Loucy (cell line): ENCODE data around the gene CHCHD10.

Experiments
- H2AFZ ChIP-seq: fragments of 200-600 bp; sonication (generic); 2 replicates; pipeline ENCODE4 v1.6.0; 2016; ENCODE audit warnings: antibody characterized with exemption, mild to moderate bottlenecking, low read length, moderate library complexity
- H3F3A ChIP-seq: fragments of 200-600 bp; 2 replicates; pipeline ENCODE4 v1.6.0; 2016; ENCODE audit warnings: antibody characterized with exemption, low read depth, mild to moderate bottlenecking
- H3K27me3 ChIP-seq: fragments of 200-600 bp; sonication (generic); 2 replicates; pipeline ENCODE4 v1.6.1; 2014; ENCODE audit warnings: low read length, mild to moderate bottlenecking; ENCODE audit not compliant: insufficient read depth, poor library complexity, severe bottlenecking
- H3K36me3 ChIP-seq: fragments of 200-600 bp; sonication (generic); 2 replicates; pipeline ENCODE4 v1.6.1; 2016; ENCODE audit warnings: low read length; ENCODE audit not compliant: insufficient read depth
- H3K4me1 ChIP-seq: fragments of 200-600 bp; sonication (generic); 2 replicates; pipeline ENCODE4 v1.5.1; 2014; ENCODE audit warnings: low read length, mild to moderate bottlenecking; ENCODE audit not compliant: insufficient read depth, poor library complexity, severe bottlenecking
- H3K4me2 ChIP-seq: fragments of 200-600 bp; sonication (generic); 2 replicates; pipeline ENCODE4 v1.6.0; 2014; ENCODE audit warnings: antibody characterized with exemption, low read length, low read depth, mild to moderate bottlenecking; ENCODE audit not compliant: poor library complexity, severe bottlenecking
- H3K4me3 ChIP-seq: fragments of 200-600 bp; sonication (generic); 2 replicates; pipeline ENCODE4 v1.5.1; 2014; ENCODE audit warnings: low read length, mild to moderate bottlenecking, mixed read lengths; ENCODE audit not compliant: poor library complexity, severe bottlenecking
- H3K79me2 ChIP-seq: fragments of 200-600 bp; sonication (generic); 2 replicates; pipeline ENCODE4 v1.6.1; 2014; ENCODE audit warnings: low read length; ENCODE audit not compliant: insufficient read depth
- H3K9ac ChIP-seq: fragments of 200-600 bp; sonication (generic); 2 replicates; pipeline ENCODE4 v1.6.0; 2014; ENCODE audit warnings: mild to moderate bottlenecking, low read depth, low read length, moderate library complexity; ENCODE audit not compliant: poor library complexity, severe bottlenecking
- H3K9me2 ChIP-seq: fragments of 200-600 bp; sonication (generic); replicated peaks from 2 replicates; pipeline ENCODE4 v1.6.1; 2016; ENCODE audit warnings: low read depth, low read length, mixed read lengths
- H3K9me3 ChIP-seq: fragments of 200-600 bp; sonication (generic); 2 replicates; pipeline ENCODE4 v1.6.1; 2014; ENCODE audit warnings: mild to moderate bottlenecking, antibody characterized with exemption, low read length, low read depth; ENCODE audit not compliant: insufficient read depth
- H4K20me1 ChIP-seq: fragments of 200-600 bp; sonication (generic); 2 replicates; pipeline ENCODE4 v1.6.0; 2014; ENCODE audit warnings: antibody characterized with exemption, low read length, mild to moderate bottlenecking; ENCODE audit not compliant: insufficient read depth, poor library complexity, severe bottlenecking
- CTCF ChIP-seq: fragments of 200-600 bp; sonication (generic); conservative IDR thresholded peaks from 2 replicates; pipeline ENCODE4 v1.5.1; 2014; ENCODE audit warnings: mild to moderate bottlenecking, antibody characterized with exemption, low read length
- EZH2phosphoT487 ChIP-seq: fragments of 200-600 bp; IDR thresholded peaks from 2 replicates; pipeline ENCODE4 v1.6.1; 2018; ENCODE audit warnings: antibody characterized with exemption, mild to moderate bottlenecking, moderate library complexity, borderline replicate concordance

CHCHD10 gene

GRCh38 chr22:23793326-23793725, 25.6 kb upstream of the CHCHD10 start:
- TF ChIP-seq EZH2phosphoT487 (no peak), CTCF (no peak)
- Histone ChIP-seq H4K20me1 (peaks cover 51% of the 10 kb centered on the region), H3K4me3 (no peak overlapping the region), H3K79me2 (peaks cover 52% of the 10 kb centered on the region), H3K36me3 (peaks cover 64% of the 10 kb centered on the region), H3K27me3 (no peaks in the 10 kb centered on the region), H2AFZ (no peak overlapping the region), H3K4me2 (no peak overlapping the region), H3K4me1 (peaks cover 30% of the 10 kb centered on the region), H3K9ac (no peak overlapping the region), H3F3A (no peaks in the 10 kb centered on the region), H3K9me3 (no peaks in the 10 kb centered on the region), H3K9me2 (no peaks in the 10 kb centered on the region)

- TF ChIP-seq CTCF = no peak
- TF ChIP-seq EZH2phosphoT487 = no peak
- Histone ChIP-seq H3K9ac (no peak overlapping the region), H2AFZ (no peak overlapping the region), H3K9me3 (no peaks in the 10 kb centered on the region), H3K27me3 (no peaks in the 10 kb centered on the region), H4K20me1 (peaks cover 61% of the 10 kb centered on the region), H3K36me3 (peaks cover 56% of the 10 kb centered on the region), H3K4me1 (peaks cover 40% of the 10 kb centered on the region), H3K9me2 (no peaks in the 10 kb centered on the region), H3K79me2 (peaks cover 63% of the 10 kb centered on the region), H3K4me3 (no peak overlapping the region), H3K4me2 (peak overlapping the region; percentile 97), H3F3A (no peaks in the 10 kb centered on the region)
Observed at GRCh38 chr22:23791738-23792645, 24.2 kb upstream of the CHCHD10 start.

GRCh38 chr22:23790819-23791737, 23.3 kb upstream of the CHCHD10 start:
- peaks cover 63% of the 10 kb centered on the region for H3K79me2 ChIP-seq
- peak overlapping the region; percentile 20 for H3K9ac ChIP-seq

More at GRCh38 chr22:23790819-23791737, 23.3 kb upstream of the CHCHD10 start:
- no peaks in the 10 kb centered on the region for H3F3A ChIP-seq
- no peaks in the 10 kb centered on the region for H3K9me2 ChIP-seq
- H3K4me2 ChIP-seq = peak overlapping the region; percentile 97
- H3K4me3 ChIP-seq = peak overlapping the region; percentile 21
- H3K27me3 ChIP-seq = no peaks in the 10 kb centered on the region
- H3K9me3 ChIP-seq = no peaks in the 10 kb centered on the region
- H3K4me1 ChIP-seq = peaks cover 46% of the 10 kb centered on the region
- H4K20me1 ChIP-seq = peaks cover 58% of the 10 kb centered on the region
- no peak for TF ChIP-seq EZH2phosphoT487
- TF ChIP-seq CTCF = no peak
- H2AFZ ChIP-seq = no peak overlapping the region
- H3K36me3 ChIP-seq = peaks cover 49% of the 10 kb centered on the region
